Colonic mucosa (tissue), 4 donors: ENCODE data around the gene RALGPS1. TPM values are rescaled to one million over a fixed set of nuclear protein-coding genes. Genes with fewer than 3 reads are reported as not detected.
A peak's percentile ranks its signal among the peaks of the same experiment; 100 is the strongest.

ENCODE experiments used
- DNase-seq: peaks from one replicate; pipeline ENCODE4 v3.0.0-alpha.2; 2020
- H3K27ac ChIP-seq: fragments of 200-600 bp; one replicate; pipeline ENCODE4 v1.8.0; 2021
- H3K27me3 ChIP-seq: fragments of 200-600 bp; one replicate; pipeline ENCODE4 v1.8.0; 2021
- H3K36me3 ChIP-seq: fragments of 200-600 bp; one replicate; pipeline ENCODE4 v1.8.0; 2021
- H3K4me1 ChIP-seq: fragments of 200-600 bp; one replicate; pipeline ENCODE4 v1.8.0; 2021; ENCODE audit warnings: mild to moderate bottlenecking
- H3K4me3 ChIP-seq: fragments of 200-600 bp; one replicate; pipeline ENCODE4 v1.8.0; 2021
- H3K9ac ChIP-seq, 2 donors: one replicate each; pipeline ENCODE4 v1.7.0; 2013; ENCODE audit warnings: control low read depth in 2 of 2, low read depth in 2 of 2, low read length in 2 of 2
- H3K9me3 ChIP-seq: fragments of 200-600 bp; one replicate; pipeline ENCODE4 v1.8.0; 2021
- intact Hi-C: fragments of 100-400 bp; cut with DNase I; formaldehyde crosslinking; loops from one replicate; pipeline ENCODE4 v1.14.1; 2022
- total RNA-seq, 2 donors: library from RNA; stranded (reverse); fragmentation: NEBNext Ultra II Directional in 1 of 2; extraction: Animal tissue kit (Norgen Biotek cat#: 25700) in 1 of 2; gene quantifications; one replicate each; pipeline ENCODE4 v1.2.1, GENCODE V29; 2021
- TF ChIP-seq, protein P1 (sequence below): fragments of 200-600 bp; IDR thresholded peaks from one replicate; pipeline ENCODE4 v1.8.0; 2022; ENCODE audit warnings: antibody characterized with exemption, mild to moderate bottlenecking
- donor health status: healthy.
- donor health status: DM: no; HTN: no; CAD: no.
- donor health status: DM: no; HTN: no; CAD: no.

RALGPS1 gene
- total RNA-seq, 2 donors from 2014 or later: 22.6 to 27.2 TPM

- no peaks in the 10 kb centered on the region for H3K36me3 ChIP-seq
- DNase-seq: no peak
- no peak overlapping the region for H3K9ac ChIP-seq
- no peak overlapping the region for H3K27ac ChIP-seq
- no peaks in the 10 kb centered on the region for H3K9me3 ChIP-seq
- intact Hi-C loops: loop anchor here (10.0 kb wide), 1 partner anchor 175 kb away; the partner anchor contains the start of gene SLC2A8
- no peak overlapping the region for H3K4me3 ChIP-seq
- TF ChIP-seq, protein P1, sequence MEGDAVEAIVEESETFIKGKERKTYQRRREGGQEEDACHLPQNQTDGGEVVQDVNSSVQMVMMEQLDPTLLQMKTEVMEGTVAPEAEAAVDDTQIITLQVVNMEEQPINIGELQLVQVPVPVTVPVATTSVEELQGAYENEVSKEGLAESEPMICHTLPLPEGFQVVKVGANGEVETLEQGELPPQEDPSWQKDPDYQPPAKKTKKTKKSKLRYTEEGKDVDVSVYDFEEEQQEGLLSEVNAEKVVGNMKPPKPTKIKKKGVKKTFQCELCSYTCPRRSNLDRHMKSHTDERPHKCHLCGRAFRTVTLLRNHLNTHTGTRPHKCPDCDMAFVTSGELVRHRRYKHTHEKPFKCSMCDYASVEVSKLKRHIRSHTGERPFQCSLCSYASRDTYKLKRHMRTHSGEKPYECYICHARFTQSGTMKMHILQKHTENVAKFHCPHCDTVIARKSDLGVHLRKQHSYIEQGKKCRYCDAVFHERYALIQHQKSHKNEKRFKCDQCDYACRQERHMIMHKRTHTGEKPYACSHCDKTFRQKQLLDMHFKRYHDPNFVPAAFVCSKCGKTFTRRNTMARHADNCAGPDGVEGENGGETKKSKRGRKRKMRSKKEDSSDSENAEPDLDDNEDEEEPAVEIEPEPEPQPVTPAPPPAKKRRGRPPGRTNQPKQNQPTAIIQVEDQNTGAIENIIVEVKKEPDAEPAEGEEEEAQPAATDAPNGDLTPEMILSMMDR: no peak
- H3K4me1 ChIP-seq: no peaks in the 10 kb centered on the region
- no peaks in the 10 kb centered on the region for H3K27me3 ChIP-seq
These were observed 304.9 kb downstream of the RALGPS1 start for GRCh38 chr9:127219520-127219919.

- Histone ChIP-seq H3K36me3 (no peaks in the 10 kb centered on the region), H3K27ac (no peak overlapping the region), H3K9ac (no peak overlapping the region), H3K4me1 (peaks cover 3% of the 10 kb centered on the region), H3K9me3 (no peaks in the 10 kb centered on the region), H3K27me3 (no peaks in the 10 kb centered on the region), H3K4me3 (no peak overlapping the region)
- no peak for DNase-seq
- intact Hi-C loops: no loop called here
- TF ChIP-seq, protein P1: no peak
These were observed 307.1 kb downstream of the RALGPS1 start for GRCh38 chr9:127221695-127222094.

DNA sequence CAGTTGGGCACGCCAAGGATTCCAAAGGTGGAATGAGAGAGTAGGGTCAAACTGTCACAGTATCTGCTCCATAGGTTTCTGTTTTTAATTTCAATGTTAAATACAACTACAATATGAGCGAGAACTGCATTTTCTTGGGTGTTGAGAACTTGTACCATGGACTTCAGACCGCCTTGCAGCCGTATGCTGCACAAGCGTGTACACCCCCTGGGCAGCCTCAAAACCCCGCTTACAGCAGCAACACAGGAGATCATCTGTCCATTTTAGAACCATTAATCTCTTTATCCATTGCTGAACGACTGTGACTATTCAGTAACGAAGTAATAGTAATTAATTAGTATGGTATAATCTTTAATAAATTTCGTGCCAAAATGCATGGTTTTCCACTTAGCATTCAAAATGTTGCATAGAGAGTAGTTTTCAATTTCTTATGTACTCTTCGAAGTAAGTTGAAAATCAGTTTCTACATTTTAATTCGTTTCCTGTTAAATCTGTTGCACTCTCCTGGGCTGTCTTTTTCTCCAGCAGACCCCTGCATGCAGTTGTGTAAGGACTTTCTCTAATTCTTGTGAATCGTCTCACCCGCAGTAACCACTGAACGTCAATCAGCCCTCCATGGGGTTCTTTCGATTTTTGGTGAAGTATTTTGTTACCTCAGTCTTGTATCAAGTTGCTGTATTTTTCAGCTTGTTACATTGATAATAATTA lies 308.0 kb downstream of the RALGPS1 start:
- Histone ChIP-seq H3K9ac (no peak overlapping the region), H3K9me3 (no peaks in the 10 kb centered on the region), H3K27me3 (no peaks in the 10 kb centered on the region), H3K27ac (no peak overlapping the region), H3K36me3 (no peaks in the 10 kb centered on the region), H3K4me1 (peaks cover 3% of the 10 kb centered on the region), H3K4me3 (no peak overlapping the region)
- no peak for DNase-seq
- intact Hi-C loops: no loop called here
- TF ChIP-seq, protein P1: no peak

GRCh38 chr9:127223266-127223665 lies 308.7 kb downstream of the RALGPS1 start:
- no peak for DNase-seq
- peaks cover 3% of the 10 kb centered on the region for H3K4me1 ChIP-seq
- H3K9ac ChIP-seq: no peak overlapping the region
- H3K27me3 ChIP-seq: no peaks in the 10 kb centered on the region
- no peaks in the 10 kb centered on the region for H3K36me3 ChIP-seq
- no peak overlapping the region for H3K4me3 ChIP-seq
- no peak overlapping the region for H3K27ac ChIP-seq
- intact Hi-C loops: no loop called here
- H3K9me3 ChIP-seq: no peaks in the 10 kb centered on the region
- TF ChIP-seq, protein P1: no peak

DNA sequence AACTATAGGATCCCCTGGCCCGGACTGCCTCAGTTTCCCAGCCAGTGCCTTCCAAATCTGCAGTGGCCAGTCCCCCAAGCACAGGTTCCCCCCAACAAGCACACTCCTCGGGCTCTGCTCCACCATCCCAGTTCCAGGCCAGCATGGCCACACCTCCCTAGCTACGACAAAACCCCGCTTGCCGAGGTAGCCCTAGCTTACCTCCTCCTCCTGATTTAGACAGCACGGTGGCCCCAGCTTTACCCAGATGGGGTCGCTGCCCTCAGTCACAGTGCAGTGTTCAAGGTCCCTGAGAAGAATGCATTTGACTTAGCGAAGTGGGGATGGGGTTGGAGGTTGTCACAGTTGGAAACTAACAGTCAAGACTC lies 309.2 kb downstream of the RALGPS1 start:
- DNase-seq: no peak
- H3K9me3 ChIP-seq: no peaks in the 10 kb centered on the region
- peaks cover 3% of the 10 kb centered on the region for H3K4me1 ChIP-seq
- peak overlapping the region in 1 of 2 donors; percentile 46 for H3K9ac ChIP-seq
- no peak overlapping the region for H3K27ac ChIP-seq
- H3K36me3 ChIP-seq: no peaks in the 10 kb centered on the region
- H3K4me3 ChIP-seq: peak overlapping the region; percentile 45
- H3K27me3 ChIP-seq: no peaks in the 10 kb centered on the region
- TF ChIP-seq, protein P1: no peak
- intact Hi-C loops: no loop called here
